SH-SY5Y (cell line): ENCODE results near the gene TMEM63B.

Experiments
- GATA2 ChIP-seq: IDR thresholded peaks from 2 replicates; pipeline ENCODE4 v1.6.1; 2011; ENCODE audit warnings: mild to moderate bottlenecking, low read depth, low read length
- GATA3 ChIP-seq: IDR thresholded peaks from 2 replicates; pipeline ENCODE4 v1.6.1; 2011; ENCODE audit warnings: low read depth, mild to moderate bottlenecking, low read length, moderate library complexity

Gene TMEM63B

DNA sequence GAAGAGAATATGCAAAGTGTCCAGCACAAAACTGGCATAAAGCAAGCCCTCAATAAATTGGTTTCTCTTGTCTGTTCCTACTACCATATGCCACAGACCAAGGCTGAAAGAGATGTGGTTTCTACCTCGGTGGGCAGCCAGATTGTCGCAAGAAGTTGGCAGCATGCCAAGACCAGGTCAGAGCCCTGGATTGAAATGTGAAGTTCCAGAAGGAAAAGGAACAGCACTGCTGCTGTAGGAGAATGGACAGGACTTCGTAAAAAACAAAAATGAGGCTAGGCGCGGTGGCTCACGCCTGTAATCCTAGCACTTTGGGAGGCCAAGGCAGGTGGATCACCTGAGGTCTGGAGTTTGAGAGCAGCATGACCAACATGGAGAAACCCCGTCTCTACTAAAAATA is 22.2 kb upstream of the TMEM63B start:
- TF ChIP-seq GATA2, result no peak
- TF ChIP-seq GATA3, result no peak

DNA sequence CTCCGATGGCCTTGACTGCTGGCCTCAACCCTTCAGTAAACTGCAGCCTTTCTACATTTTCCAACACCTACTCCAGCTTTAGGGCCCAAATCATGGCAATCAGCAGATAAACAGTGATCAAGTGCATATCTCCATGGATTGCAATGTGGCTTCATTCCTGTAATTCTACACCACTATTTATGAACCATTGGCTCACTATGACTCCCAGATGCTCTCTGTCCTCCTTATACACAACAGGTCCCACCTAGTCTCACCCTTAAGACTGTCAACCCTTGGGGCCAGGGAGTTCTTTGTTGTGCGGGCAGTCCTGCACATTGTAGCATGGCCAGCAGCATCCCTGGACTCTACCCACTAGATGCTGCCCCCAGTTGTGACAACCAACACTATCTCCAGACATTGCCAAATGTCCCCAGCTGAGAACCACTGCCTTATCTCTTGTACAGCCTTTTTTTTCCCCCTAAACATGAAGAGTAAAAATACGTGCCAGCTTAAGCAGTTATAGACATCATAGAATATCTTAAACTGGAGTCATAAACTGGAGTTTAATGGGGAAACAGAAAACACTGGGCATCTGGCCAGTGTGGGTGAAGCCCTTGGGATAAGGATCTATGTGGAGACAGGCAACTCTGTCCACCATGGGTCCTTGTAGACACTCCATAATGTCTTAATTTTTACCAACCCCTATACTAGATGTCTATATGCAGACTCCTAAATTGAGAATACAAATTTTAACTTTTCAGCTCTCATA is 21.2 kb upstream of the TMEM63B start:
- TF ChIP-seq GATA2 (no peak), GATA3 (no peak)

DNA sequence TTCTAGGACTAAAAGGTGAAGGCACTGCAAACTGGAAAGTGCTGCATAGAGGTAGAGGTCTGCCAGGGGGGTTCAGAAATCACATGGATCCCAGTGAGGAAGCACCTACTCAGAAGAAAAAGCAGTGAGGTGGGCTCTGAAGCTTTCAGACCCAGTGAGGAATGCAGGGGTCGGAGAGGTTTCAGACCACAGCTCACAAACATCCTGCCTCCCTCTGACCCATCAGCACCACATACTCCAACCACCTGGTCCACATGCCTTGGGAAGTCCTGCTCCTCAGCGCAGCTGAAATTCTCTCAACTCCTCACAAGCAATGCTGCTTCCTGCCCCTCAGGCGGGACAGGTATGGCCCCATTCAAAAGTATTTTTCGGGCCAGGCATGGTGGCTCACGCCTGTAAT is 20.3 kb upstream of the TMEM63B start:
- TF ChIP-seq GATA2, result no peak
- no peak for TF ChIP-seq GATA3

DNA sequence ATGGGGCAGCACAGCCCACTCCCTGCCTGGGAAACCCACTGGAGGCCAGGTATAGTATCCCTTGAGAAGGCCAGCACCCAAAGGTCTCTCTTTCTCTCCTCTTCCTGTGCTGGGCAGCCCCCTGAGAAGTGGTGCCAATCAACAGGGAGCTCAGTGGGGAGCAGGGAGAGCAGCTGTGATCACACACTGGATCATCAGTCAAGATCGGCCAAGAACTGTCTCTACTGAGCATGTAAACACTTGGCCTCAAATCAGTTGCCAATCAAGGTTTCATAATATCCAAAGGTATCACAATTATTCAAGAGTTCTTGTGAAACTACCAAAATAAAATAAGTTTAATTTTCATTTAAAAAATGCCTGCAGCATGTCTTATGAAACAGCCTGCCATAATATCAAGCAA is 18.9 kb upstream of the TMEM63B start:
- TF ChIP-seq GATA3, result no peak
- no peak for TF ChIP-seq GATA2

DNA sequence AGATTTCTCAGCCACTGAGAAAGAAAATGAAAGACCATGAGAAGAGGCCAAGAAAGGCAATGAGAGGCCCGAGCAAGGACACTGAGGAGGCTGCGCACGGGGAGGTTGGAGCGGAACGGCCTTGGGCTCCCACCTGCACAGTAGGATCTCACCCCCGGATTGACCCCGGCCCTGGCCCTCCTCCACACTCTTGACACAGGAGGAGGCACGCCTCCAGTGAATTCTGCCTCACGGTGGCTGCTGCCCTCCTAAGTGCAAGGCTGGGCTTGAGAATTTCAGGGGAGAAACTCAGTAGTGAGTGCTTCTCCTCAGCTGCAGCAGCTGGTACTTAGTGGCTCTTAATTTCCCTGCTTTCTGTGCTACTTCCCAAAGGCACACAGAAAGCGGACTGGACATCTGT is 18.1 kb upstream of the TMEM63B start:
- TF ChIP-seq GATA3 (no peak), GATA2 (no peak)

DNA sequence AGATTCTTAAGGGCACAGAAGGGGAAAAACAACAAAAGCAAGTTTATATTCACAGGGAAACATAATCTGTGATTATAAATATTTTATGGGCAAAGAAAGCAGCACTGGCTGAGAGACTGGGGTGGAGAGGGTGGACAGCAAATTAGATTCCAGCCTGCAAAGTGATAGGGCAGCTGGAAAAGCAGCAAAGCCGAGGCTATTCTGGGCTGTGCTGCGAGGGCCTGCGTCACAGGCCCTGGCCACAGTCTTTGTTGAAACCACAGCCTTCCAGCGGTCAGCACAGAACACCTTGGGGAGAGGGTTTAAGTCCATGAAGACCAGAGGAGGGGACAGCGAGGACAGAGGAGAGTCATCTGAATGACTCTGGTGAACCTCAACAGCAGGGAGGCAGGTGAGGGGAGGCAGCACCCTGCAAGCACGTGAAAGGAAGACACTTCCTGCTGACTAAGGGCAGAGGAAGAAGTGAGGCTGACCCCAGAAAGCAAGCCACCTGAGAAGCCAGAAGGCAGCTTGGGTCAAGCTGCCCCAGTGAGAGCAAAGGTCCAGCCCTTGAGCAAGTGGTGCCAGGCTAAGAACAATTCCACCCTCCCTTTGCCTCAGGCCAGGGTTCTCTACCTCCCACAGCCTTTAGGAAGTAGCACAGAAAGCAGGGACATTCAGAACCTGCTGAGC is 17.2 kb upstream of the TMEM63B start:
- TF ChIP-seq GATA2, result no peak
- TF ChIP-seq GATA3, result no peak

DNA sequence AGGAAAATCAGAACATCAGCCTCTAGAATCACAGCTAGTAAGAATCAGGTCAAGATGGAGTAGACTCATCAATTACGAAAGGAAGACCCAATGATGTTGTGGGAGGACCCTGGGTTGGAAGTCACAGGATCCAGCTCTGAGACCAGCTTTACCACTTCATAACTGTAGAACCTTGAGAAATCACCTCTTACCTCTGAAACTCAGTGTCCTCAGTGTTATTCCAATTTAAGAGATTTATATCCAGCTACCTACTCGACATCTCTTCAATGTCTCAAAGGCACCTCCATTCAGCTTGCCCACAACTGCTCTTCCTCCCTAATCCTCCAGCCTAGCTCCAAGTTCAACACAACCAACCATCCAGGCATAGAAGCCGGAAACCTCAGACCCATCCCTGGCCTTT is 16.4 kb upstream of the TMEM63B start:
- TF ChIP-seq GATA3 (no peak), GATA2 (no peak)

DNA sequence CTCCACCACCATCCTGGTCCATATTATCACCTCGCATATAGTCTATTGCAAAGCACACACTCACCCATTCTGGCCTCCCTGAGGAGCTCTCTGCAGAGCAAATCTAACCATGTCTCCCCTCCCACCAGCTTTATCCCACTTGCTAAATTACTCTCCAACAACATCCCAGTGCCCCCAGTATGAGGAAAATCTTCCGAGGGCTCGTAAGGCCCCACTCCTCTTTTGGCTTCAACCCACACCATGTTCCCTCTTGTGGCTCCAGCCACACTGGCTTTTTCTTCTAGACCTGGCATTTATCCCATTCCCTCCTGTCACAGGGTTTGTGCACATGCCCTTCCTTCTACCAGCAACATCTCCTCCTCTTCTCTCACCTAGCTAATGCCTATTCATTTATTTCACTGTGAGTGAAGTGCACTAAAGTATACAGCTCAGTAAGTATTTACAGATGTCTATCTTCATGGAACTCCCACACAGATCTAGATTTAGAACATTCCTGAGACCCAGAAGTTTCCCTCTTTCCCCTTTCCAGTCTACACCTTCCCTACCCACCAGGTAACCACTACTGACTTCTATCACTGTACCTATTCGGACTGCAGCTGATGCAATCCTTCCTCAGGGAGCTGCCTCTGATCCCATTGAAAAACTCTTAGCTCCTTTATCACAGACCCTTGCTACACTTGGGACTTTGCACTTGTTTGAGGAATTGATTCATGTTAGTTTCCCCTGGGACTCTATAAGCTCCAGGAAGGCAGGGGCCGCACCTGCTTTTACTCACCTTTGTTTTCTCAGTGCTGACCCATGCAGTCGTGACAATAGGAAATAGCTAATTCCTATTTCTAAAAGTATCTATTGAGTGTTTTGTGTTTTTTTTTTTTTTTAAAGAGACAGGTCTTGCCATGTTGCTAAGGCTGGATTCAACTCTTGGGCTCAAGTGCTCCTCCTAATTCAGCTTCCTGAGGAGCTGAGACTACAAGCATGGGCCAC is 15.6 kb upstream of the TMEM63B start:
- TF ChIP-seq GATA2, result no peak
- TF ChIP-seq GATA3, result no peak

DNA sequence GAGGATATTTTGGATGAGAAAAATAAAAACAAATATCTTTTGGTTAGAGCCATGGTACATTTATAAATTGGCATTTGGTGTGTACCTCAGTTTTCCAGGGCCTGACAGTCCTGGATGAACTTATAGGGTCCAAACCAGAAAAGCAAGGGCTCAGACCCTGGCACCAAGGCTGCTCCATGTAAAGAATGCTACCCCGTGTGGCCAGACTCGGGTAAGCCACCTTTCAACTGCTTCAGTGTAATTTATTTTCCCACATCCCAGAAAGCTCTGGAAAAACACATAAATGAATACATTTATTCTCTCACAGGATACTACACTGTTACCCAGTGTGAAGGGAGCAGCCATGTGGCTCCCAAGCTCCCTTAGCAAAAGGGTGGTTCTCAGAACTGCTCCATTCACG is 13.9 kb upstream of the TMEM63B start:
- no peak for TF ChIP-seq GATA3
- no peak for TF ChIP-seq GATA2

DNA sequence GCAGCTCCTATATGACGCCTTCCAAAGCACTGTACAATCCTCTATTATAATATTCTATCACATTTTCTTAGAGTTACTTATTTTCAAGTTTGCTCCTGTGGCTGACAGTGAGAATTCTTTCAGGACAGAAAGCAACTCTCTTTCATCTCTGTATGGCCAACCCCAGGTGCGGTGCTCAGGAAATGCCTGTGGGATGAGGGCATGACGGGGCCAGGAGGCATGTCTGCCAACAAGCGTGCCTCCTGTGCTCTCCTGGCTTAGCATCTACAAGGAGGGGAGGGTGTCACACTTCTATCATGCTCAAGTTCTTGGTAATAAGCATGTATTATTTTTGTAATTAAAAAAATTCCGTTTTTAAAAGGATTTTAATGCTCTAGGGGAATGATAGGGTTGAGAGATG is 11.5 kb upstream of the TMEM63B start:
- TF ChIP-seq GATA3 (no peak), GATA2 (no peak)

DNA sequence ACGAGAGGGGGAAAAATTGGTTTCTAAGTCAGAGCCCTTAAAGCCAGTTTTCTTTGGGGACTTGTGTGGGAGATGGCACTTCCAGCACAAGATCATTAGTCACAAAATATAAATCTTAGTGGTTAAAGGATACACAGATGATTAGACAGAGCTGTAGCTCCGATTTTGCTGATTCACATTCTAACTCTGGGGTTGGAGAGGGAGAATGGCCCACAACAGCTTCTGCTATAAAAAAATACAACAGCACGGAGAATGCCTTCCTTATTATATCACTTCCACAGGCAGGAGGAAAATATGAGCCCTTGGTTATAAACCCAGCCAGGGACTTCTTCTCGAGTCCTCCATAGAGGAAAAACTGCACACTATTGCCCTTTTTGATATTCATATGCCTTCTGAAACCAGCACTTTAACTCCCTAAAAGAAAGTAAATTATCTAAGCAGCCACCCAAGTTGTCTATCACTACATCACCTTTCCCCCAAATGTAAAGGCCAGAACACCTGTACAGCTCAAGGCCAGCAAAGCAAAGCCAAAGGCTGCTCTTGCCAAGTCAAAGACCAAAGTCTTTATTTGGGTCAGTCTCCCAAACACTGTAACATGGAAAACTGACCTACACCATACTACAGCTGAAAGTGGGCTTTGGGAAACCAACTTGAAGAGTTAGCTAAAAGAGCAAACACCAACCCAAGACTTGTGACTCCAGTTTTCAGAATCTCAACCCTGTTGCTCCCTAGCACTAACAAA is 10.5 kb upstream of the TMEM63B start:
- TF ChIP-seq GATA3 (no peak), GATA2 (no peak)

DNA sequence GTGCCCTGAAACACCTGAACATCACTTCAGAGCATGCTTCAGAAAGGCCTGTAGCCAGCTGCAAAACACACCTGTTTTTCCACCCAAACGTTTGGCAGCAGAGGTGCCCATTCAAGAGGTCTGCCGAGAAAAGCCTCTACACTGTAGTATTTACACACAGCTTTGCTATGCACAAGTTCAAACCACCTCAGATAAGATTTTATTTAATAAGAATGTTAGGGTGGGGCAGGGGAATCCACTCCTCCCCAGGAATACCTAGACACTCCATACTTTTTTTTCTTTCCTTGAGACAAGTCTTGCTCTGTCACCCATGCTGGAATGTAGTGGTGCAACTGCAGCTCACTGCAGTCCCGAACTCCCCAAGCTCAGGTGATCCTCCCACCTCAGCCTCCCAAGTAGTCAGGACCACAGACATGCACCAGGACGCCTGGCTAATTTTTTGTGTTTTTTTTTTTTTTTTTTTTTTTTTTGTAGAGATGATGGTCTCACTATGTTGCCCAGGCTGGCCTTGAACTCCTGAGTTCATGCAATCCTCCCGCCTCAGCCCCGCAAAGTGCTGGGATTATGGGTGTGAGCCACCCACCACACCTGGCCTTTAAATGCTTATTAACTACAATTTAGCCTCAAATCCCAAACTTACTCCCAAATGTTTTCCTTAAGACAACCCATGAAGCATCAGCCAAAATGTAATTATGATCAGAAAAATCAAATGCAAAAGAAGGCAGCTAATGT is 9.8 kb upstream of the TMEM63B start:
- TF ChIP-seq GATA3 (no peak), GATA2 (no peak)

DNA sequence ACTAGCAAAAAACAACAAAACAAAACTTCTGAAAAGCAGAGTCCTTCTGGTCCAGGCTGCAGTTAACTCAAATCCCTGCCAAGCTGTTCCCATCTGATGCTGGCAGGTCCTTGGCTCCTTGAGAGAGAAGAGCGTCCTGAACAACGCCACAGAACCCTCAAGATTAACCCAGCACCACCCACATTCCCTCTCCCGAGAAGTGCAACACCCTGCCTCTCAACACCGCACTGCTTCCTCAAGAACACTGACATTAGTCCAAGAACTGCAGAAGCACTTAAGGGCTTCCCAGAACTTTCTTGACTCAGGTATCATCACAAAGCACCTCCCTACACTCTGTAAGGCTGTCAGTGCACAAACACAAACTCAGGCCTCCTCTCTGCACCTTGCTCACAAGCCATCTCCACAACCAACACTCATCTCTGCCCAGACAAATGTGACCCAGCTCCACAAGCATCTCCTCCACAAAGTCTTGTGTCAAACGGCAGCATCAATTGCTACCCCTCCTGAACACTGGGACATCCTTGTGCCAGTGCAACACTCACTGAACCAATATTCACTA is 7.6 kb upstream of the TMEM63B start:
- TF ChIP-seq GATA3 (no peak), GATA2 (no peak)
